Right lobe of liver (tissue), 6 donors: Measurements from ENCODE around the gene ROBO2. TPM values are rescaled to one million over a fixed set of nuclear protein-coding genes. Genes with fewer than 3 reads are reported as not detected.

ENCODE experiments used
- ATAC-seq, 4 donors: fragments of 200-7000 bp; cut with Tn5 transposase; one replicate each; pipeline ENCODE4 v1.9.1; 2020; ENCODE audit warnings: mild to moderate bottlenecking in 4 of 4, moderate library complexity in 4 of 4
- DNase-seq, 3 donors: peaks; one replicate each; pipeline ENCODE4 v3.0.0-alpha.2; 2020
- H3K27ac ChIP-seq, 3 donors: fragments of 200-600 bp; one replicate each; pipeline ENCODE4 v1.8.0; 2022
- H3K27me3 ChIP-seq, 2 donors: fragments of 200-600 bp; one replicate each; pipeline ENCODE4 v1.8.0; 2022
- H3K36me3 ChIP-seq, 4 donors: fragments of 200-600 bp; sonication (generic) in 1 of 4; one replicate each; pipeline versions ENCODE4 v1.5.1 to v1.8.0; 2017 to 2022; ENCODE audit warnings: control low read depth in 1 of 4
- H3K4me1 ChIP-seq, 4 donors: fragments of 200-600 bp; sonication (generic) in 1 of 4; one replicate each; pipeline versions ENCODE4 v1.5.1 to v1.8.0; 2017 to 2022; ENCODE audit warnings: control low read depth in 1 of 4
- H3K4me3 ChIP-seq, 3 donors: fragments of 200-600 bp; one replicate each; pipeline ENCODE4 v1.8.0; 2022
- H3K9me3 ChIP-seq, 4 donors: fragments of 200-600 bp; sonication (generic) in 1 of 4; one replicate each; pipeline versions ENCODE4 v1.5.1 to v1.8.0; 2017 to 2022; ENCODE audit warnings: control low read depth in 1 of 4
- POLR2A ChIP-seq: fragments of 450-650 bp; IDR thresholded peaks from one replicate; pipeline ENCODE4 v1.6.1; 2017; ENCODE audit warnings: antibody characterized with exemption, mild to moderate bottlenecking
- WGBS: methylation state at CpG from one replicate; pipeline ENCODE4 v1.1.6; 2018; ENCODE audit warnings: low coverage, low lambda C conversion rate; ENCODE audit not compliant: insufficient coverage; ENCODE audit errors: missing lambda C conversion rate; 5-methylcytosine and 5-hydroxymethylcytosine counted together
- intact Hi-C, 2 donors: fragments of 100-400 bp; cut with DNase I; formaldehyde crosslinking; loops; one replicate each; pipeline versions ENCODE4 v1.11.2 to v1.14.1; 2022
- total RNA-seq, 6 experiments: library from RNA; depleted of rRNA in 2 of 6; stranded (reverse); fragments of >200 nt in 2 of 6; fragmentation: NEBNext Ultra II Directional in 3 of 6; extraction: Animal tissue kit (Norgen Biotek cat#: 25700) in 3 of 6; gene quantifications; one replicate each; pipeline versions ENCODE4 v1.1.0 to v1.2.4, GENCODE V29; 2016 to 2023
- TF ChIP-seq, protein P1 (sequence below), 4 donors: fragments of 200-600 bp in 3 of 4; fragments of 450-650 bp in 1 of 4; IDR thresholded peaks; one replicate each; pipeline versions ENCODE4 v1.5.1 to v1.8.0; 2016 to 2022; ENCODE audit warnings: antibody characterized with exemption in 4 of 4, mild to moderate bottlenecking in 2 of 4
- donor health status: DM: no; HTN: yes; CAD: no.
- donor health status: DM: no; HTN: no; CAD: no.
- donor health status: DM: no; HTN: no; CAD: no.
- donor health status: DM: no; HTN: yes; CAD: no.
- donor health status: DM: no; HTN: yes; CAD: no.

The ROBO2 gene
- total RNA-seq, 6 experiments from 2014 or later, result 0.07 to 1.7 (median 0.67) TPM

DNA sequence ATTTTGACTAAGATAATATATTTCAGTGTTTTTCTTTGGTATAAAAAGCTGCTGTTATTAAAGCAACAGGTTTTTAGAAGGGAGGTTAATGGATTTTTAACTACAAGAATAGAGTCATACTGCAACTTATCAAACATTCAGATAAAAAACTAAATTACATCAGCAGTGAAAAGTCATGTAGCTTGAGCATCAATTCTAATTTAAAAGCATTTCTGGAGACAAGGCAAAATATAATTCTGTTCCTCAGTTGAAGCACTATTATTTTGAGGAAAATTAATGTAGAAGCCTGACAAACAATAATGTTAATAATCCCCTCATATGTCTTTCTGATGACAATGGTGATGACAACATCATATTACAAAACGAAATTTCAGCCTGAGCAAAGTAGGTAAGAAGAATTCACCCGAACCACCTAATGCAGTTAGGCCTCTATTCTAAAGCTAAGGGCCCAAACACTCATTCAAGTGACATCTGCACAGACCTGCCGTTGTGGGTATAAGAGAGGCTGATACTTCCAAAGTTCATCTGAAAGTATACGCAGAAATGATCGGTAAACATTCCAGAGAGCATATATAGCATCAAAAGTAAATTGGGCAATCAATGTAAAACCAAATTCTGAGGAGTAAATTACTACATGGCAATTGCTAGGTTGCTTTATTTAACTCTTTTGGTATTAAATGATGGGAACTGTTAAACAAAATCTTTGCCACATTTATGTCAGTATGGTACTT, 12.8 kb upstream of the ROBO2 start:
- Histone ChIP-seq H3K4me3 (no peak overlapping the region), H3K27me3 (no peaks in the 10 kb centered on the region), H3K4me1 (no peaks in the 10 kb centered on the region), H3K36me3 (no peaks in the 10 kb centered on the region), H3K9me3 (no peaks in the 10 kb centered on the region), H3K27ac (no peak overlapping the region)
- no peak for ATAC-seq
- 51% methylated on average over 4 of the region's 5 CpGs for WGBS
- intact Hi-C loops, result no loop called here
- TF ChIP-seq POLR2A, result no peak
- TF ChIP-seq, protein P1, sequence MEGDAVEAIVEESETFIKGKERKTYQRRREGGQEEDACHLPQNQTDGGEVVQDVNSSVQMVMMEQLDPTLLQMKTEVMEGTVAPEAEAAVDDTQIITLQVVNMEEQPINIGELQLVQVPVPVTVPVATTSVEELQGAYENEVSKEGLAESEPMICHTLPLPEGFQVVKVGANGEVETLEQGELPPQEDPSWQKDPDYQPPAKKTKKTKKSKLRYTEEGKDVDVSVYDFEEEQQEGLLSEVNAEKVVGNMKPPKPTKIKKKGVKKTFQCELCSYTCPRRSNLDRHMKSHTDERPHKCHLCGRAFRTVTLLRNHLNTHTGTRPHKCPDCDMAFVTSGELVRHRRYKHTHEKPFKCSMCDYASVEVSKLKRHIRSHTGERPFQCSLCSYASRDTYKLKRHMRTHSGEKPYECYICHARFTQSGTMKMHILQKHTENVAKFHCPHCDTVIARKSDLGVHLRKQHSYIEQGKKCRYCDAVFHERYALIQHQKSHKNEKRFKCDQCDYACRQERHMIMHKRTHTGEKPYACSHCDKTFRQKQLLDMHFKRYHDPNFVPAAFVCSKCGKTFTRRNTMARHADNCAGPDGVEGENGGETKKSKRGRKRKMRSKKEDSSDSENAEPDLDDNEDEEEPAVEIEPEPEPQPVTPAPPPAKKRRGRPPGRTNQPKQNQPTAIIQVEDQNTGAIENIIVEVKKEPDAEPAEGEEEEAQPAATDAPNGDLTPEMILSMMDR (IDR thresholded peaks at IDR 0.05), result no peak
- no peak for DNase-seq

DNA sequence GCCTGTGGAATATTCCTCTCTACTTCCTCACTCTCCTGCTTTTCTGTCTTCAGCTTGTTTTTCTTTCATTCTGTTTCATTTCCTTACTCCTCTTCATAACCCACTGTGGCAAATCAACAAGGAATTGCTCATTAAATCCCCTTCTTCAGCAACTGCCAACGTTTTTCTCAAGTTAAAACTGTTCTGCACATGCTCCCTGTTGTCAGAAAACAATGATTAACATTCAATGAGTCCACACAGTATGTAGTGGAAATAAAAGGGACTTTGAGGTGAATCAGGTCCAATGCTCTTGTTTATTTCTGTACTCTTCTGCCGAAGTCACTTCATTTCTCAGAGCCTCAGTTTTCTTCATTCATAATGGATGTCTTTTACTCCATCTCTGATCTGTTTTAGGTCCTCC, 11.9 kb upstream of the ROBO2 start:
- no peaks in the 10 kb centered on the region for H3K27me3 ChIP-seq
- DNase-seq (no peak), ATAC-seq (no peak)
- no peaks in the 10 kb centered on the region for H3K9me3 ChIP-seq
- H3K27ac ChIP-seq, result no peak overlapping the region
- no peaks in the 10 kb centered on the region for H3K36me3 ChIP-seq
- H3K4me1 ChIP-seq, result no peaks in the 10 kb centered on the region
- intact Hi-C loops, result no loop called here
- no peak overlapping the region for H3K4me3 ChIP-seq
- TF ChIP-seq, protein P1 (IDR thresholded peaks at IDR 0.05), result no peak
- no peak for TF ChIP-seq POLR2A
- WGBS, result 34% methylated on average over 2 of the region's 2 CpGs

DNA sequence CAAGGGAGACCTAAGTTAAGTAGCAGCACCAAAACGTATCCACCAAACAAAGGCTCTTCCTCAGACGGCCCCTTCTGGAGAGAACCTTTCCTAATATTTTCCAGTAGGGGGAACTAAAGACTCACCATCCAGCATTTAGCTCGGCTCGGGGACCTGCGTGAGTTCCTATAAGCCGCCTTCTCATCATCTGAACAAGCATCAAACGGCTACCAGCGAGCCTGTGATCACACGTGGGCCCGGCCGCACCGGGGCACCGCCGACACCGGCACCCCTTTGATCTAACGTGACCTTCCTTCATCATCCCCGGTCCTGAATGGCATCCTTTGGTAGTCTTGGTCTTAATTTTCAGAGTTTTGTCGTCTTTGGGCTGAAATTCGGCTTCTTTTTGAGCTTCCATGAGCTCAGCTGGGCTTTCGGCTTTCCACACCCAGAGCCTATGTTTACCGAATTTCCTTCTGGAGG, 1.4 kb upstream of the ROBO2 start:
- Histone ChIP-seq H3K9me3 (no peaks in the 10 kb centered on the region), H3K4me1 (peaks cover 0 to 18% (median 0%) of the 10 kb centered on the region in 4 donors), H3K4me3 (peak overlapping the region in 2 of 3 donors; percentile 30 to 45), H3K27ac (no peak overlapping the region), H3K36me3 (no peaks in the 10 kb centered on the region), H3K27me3 (peaks cover 0 to 12% of the 10 kb centered on the region in 2 donors)
- intact Hi-C loops, result no loop called here
- WGBS, result 0% methylated on average over 20 of the region's 21 CpGs
- ATAC-seq (peak; percentile 95 to 98 (median 96)), DNase-seq (peak; percentile 60 to 62 (median 62))
- TF ChIP-seq POLR2A, result no peak
- TF ChIP-seq, protein P1 (IDR thresholded peaks at IDR 0.05), result peak; percentile 61 to 72 (median 62)

DNA sequence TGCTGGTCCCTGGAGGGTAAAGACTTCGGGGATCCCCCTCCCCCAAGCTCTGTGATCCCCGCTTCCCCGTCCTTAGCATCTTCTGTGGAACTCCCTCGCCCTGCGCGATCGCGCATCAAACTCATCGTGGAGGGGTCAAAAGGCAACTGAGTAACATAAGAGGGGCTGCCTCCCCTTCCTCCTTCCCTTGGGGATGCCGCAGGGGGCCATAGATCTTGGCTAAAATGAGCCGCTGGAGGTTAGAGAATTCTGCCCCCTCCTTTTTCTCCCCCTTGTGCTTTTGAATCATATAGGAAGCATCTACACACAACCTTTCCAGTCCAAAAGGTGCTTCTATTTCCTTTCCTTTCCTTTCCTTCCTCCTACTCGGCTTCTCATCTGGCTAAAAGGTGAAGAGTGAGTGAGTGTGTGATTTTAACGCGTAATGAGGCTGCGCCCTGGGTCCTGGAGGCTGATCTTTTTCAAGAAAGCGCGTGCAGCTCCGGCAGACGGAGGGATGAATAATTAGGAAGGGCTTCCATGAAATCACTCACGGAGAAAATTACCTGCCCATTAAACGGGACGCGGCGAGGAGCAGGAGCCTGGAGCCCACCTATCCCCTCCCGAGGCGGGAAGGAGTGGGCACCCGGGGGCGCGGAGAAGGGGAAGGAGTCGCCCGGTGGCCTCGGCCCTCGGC, 831 bp upstream of the ROBO2 start:
- no peaks in the 10 kb centered on the region for H3K9me3 ChIP-seq
- H3K4me3 ChIP-seq, result peak overlapping the region; percentile 27 to 45 (median 30)
- H3K36me3 ChIP-seq, result no peaks in the 10 kb centered on the region
- WGBS, result 2% methylated on average over 23 of the region's 33 CpGs
- ATAC-seq, result peak in 1 of 4 donors; percentile 9
- peaks cover 0 to 12% of the 10 kb centered on the region in 2 donors for H3K27me3 ChIP-seq
- no peak overlapping the region for H3K27ac ChIP-seq
- H3K4me1 ChIP-seq, result peaks cover 0 to 18% (median 0%) of the 10 kb centered on the region in 4 donors
- TF ChIP-seq, protein P1 (IDR thresholded peaks at IDR 0.05), result no peak
- no peak for TF ChIP-seq POLR2A
- intact Hi-C loops, result no loop called here
- DNase-seq, result peak in 1 of 3 donors; percentile 36
